Activated CD8-positive, alpha-beta memory T cell treated with anti-CD3 and anti-CD28 coated beads, Interleukin-2, amount 50 U/mL, for 48 hours (primary cell): ENCODE data around the gene MB.
"Not testable (repeated sequence)": the region's sequence is repeated elsewhere in the genome, so short reads cannot be mapped to it uniquely, and the experiment has no call there.

Experiments used
- DNase-seq: peaks from one replicate; pipeline ENCODE4 v3.0.0-alpha.2; 2020

MB gene

GRCh38 chr22:35634943-35635540 lies 17.9 kb upstream of the MB start:
- DNase-seq = no peak

- no peak for DNase-seq
Observed at GRCh38 chr22:35634015-35634414, 16.9 kb upstream of the MB start.

- no peak for DNase-seq
Observed at GRCh38 chr22:35633520-35633919, 16.4 kb upstream of the MB start.

- DNase-seq = no peak
Observed at GRCh38 chr22:35632935-35633334, 15.8 kb upstream of the MB start.

DNA sequence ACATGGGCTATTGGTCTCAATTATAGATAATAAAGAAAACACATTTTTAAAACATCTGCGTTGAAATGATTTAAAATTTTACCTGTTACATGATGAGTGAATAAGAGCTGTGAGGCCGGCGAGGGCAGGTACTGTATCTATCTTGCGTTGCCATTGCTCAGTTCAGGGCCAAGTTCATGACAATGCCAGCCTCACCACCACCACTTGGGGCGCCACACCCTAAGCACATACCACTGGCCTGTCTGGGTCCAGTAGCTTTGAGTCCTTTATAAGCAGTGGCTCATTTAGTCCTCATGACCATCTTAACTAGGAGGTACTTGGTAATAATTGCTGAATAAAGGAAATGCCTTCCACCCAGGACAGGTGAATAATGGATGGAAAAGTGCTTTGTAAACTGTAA lies 14.5 kb upstream of the MB start:
- DNase-seq = no peak

DNA sequence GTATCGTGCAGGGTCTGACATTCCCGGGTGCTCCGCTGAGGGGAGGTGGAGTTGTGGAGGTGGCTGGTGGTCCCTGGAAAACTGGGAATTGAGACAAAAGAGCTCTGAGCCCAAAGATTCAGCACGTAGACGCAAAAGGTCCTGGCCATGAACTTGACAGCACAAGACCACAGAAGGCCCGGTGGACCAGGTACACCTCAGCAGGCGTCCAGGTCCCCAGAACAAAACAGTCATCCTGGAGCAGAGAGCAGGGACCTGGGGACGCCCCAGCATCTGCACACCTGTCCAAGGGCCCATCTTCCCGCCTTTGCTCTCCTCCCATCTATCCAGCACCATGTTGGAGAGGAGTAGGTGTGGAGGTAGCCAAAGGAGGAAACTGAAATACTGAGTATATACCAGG lies 13.8 kb upstream of the MB start:
- DNase-seq = no peak

DNA sequence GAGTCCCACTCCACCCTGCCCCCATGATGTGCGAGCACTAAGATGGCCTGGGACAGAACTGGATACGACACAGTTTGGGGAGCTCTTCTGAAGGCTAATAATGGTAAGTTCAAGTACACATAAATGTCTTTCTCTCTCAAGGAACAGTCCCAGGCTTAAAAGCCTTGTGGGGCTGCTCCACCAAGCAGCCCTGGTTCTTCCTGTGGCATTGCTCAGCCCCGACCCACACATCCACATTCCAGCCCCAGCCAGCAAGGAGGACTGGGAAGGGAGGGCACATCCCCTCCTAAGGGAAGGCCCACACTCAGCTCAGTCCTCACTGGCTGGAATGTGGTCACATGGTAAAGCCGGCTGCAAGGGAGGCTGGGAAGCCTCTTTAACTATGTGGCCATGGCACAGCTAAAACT lies 13.3 kb upstream of the MB start:
- no peak for DNase-seq

- DNase-seq = peak; percentile 75
Observed at GRCh38 chr22:35629406-35630216, 12.5 kb upstream of the MB start.

- DNase-seq = no peak
Observed at GRCh38 chr22:35628732-35629131, 11.6 kb upstream of the MB start.

- peak; percentile 78 for DNase-seq
Observed at GRCh38 chr22:35627267-35628041, 10.3 kb upstream of the MB start.

GRCh38 chr22:35625763-35626432 lies 8.8 kb upstream of the MB start:
- DNase-seq = no peak

DNA sequence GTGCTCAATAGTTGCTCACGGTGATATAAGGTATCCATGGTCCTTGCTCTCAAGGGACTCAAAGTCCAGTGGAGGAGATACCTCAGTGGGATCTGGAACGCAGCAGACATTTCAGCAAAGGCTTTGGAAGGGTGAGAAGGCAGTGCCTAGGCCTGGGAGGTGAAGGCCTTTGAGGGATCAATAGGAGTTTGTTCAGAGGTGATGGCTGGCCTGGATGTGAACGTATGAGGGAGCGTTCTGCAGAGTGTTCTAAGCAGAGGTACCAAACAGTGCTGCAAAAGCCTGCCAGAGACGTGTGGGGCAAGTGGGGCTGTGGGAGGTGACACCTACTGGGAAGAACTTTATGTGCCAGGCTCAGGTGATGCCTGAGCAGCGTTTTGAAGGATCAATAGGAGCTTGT lies 7.4 kb upstream of the MB start:
- no peak for DNase-seq

DNA sequence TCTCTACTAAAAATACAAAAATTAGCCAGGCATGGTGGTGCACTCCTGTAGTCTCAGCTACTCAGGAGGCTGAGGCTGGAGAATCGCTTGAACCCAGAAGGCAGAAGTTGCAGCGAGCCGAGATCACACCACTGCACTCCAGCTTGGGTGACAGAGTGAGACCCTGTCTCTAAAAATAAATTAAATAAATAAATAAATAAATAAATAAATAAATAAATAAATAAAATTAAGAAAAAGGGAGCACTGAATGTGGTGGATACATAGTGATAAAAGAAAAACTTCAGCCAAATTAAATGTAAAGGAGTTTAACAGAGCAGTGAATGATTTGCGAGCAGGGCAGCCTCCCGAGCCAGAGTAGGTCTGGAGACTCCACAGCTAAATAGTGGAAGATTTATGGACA lies 6.8 kb upstream of the MB start:
- not testable (repeated sequence) for DNase-seq

GRCh38 chr22:35622191-35622913 lies 5.2 kb upstream of the MB start:
- DNase-seq = no peak

GRCh38 chr22:35621451-35621850 lies 4.3 kb upstream of the MB start:
- DNase-seq = no peak

- no peak for DNase-seq
Observed at GRCh38 chr22:35620624-35621251, 3.6 kb upstream of the MB start.

DNA sequence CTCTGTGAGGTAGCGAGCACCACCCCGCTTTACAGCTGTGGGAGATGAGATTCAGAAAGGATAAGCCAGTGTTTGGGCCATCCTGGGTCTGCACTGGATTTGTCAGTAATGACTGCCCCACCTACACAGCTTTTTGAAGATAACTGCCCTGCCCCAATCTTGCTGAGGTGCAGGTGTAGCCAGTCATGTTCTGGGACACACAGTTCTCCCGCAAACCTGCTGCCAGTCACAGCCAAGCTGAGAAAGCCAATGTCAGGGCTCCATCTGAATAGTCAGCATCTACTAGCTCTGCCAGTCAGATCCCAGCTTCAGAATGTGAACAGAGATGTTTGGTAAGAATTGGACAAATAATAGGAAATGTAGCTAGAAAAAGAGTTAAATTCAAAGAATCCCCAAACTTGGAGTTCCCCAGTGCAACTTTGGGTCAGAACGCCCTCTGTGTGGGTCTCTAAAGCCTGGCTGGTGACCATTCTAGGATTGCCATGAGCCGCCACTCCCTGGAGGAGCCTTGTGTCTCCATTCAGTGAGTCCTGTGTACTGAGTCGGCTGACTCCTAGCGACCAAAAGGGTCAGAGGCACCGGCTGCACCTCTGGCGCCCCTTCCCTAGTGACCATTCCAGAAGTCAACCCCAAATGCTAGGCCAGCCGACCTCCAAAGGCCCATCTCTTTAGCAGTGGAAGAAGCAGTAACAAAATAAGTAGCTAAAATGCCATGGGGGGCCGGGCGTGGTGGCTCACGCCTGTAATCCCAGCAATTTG lies 2.4 kb upstream of the MB start:
- no peak for DNase-seq

- DNase-seq = no peak
Observed at GRCh38 chr22:35618427-35619223, 1.5 kb upstream of the MB start.

GRCh38 chr22:35616043-35616442 lies 1.1 kb downstream of the MB start:
- DNase-seq = no peak

DNA sequence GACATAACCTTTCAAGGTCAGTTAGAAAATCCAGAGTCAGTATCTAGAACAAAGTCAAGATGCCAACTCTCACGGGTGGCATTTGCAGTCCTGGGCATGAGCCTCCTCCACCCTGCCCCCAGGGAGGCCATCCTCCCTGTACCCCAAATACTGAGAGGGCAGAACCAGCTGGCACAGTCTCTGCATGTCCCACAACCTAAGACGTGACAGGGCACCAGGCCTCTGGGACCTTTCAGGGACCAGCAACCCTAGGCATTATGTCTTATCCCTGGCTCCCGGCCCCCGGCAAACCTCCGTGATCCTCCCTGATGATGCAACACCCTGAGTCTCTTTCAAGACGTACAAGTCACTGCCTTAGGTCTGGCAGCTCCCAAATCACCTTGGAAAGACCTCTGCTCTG lies 2.0 kb downstream of the MB start:
- DNase-seq = no peak

- no peak for DNase-seq
Observed at GRCh38 chr22:35614404-35614803, 2.7 kb downstream of the MB start.
